Endothelial cell of umbilical vein (primary cell): Measurements from ENCODE around the gene MMRN2.

ENCODE experiments used
- EZH2 ChIP-seq: IDR thresholded peaks from 2 replicates; pipeline ENCODE4 v1.6.1; 2012; ENCODE audit warnings: borderline replicate concordance, low read depth, mild to moderate bottlenecking, moderate library complexity, low read length, inconsistent platforms; ENCODE audit not compliant: severe bottlenecking
- MYC ChIP-seq: IDR thresholded peaks from one replicate; pipeline ENCODE4 v1.6.1; 2011; ENCODE audit warnings: mild to moderate bottlenecking, low read depth, low read length
- POLR2A ChIP-seq: IDR thresholded peaks from 2 replicates; pipeline ENCODE4 v1.6.1; 2012; ENCODE audit warnings: low read depth, mild to moderate bottlenecking, control low read depth, low read length
- POLR2AphosphoS5 ChIP-seq: IDR thresholded peaks from 2 replicates; pipeline ENCODE4 v1.6.1; 2012; ENCODE audit warnings: low read depth, mild to moderate bottlenecking, control low read depth, low read length, moderate library complexity; ENCODE audit not compliant: insufficient read depth
- TF ChIP-seq, protein P1 (sequence below), 2 donors: IDR thresholded peaks; 1 replicate in 1 of 2; 2 replicates in 1 of 2; pipeline ENCODE4 v1.5.1; 2011; ENCODE audit warnings: low read length in 2 of 2, mild to moderate bottlenecking in 2 of 2, moderate library complexity in 2 of 2, control low read depth in 1 of 2, inconsistent platforms in 1 of 2, low read depth in 1 of 2; ENCODE audit not compliant: insufficient read depth in 1 of 2; ENCODE audit errors: extremely low read depth in 1 of 2
- TF ChIP-seq, protein P2 (sequence below): IDR thresholded peaks from 2 replicates; pipeline ENCODE4 v1.6.1; 2011; ENCODE audit not compliant: insufficient read depth, insufficient read length

DNA sequence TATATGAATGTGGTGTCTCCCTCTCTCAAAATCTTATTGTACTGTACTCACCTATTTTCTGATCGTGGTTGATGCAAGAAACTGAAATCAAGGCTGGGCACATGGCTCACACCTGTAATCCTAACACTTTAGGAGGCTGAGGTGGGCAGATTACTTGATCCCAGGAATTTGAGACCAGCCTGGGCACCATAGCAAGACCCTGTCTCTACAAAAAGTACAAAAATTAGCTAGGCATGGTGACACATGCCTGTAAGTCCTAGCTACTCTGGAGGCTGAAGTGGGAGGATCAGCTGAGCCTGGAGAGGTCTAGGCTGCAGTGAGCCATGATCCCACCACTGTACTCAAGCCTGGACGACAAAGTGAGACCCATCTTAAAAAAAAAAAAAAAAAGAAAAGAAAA, 16.0 kb downstream of the MMRN2 start:
- TF ChIP-seq, protein P1, sequence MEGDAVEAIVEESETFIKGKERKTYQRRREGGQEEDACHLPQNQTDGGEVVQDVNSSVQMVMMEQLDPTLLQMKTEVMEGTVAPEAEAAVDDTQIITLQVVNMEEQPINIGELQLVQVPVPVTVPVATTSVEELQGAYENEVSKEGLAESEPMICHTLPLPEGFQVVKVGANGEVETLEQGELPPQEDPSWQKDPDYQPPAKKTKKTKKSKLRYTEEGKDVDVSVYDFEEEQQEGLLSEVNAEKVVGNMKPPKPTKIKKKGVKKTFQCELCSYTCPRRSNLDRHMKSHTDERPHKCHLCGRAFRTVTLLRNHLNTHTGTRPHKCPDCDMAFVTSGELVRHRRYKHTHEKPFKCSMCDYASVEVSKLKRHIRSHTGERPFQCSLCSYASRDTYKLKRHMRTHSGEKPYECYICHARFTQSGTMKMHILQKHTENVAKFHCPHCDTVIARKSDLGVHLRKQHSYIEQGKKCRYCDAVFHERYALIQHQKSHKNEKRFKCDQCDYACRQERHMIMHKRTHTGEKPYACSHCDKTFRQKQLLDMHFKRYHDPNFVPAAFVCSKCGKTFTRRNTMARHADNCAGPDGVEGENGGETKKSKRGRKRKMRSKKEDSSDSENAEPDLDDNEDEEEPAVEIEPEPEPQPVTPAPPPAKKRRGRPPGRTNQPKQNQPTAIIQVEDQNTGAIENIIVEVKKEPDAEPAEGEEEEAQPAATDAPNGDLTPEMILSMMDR (IDR thresholded peaks at IDR 0.05; ENCODE audit: extremely low read depth in 1 of 2, insufficient read depth in 1 of 2, low read depth in 1 of 2, low read length in 2 of 2) = no peak
- TF ChIP-seq MYC (no peak), EZH2 (no peak), POLR2A (no peak), POLR2AphosphoS5 (no peak)
- TF ChIP-seq, protein P2, sequence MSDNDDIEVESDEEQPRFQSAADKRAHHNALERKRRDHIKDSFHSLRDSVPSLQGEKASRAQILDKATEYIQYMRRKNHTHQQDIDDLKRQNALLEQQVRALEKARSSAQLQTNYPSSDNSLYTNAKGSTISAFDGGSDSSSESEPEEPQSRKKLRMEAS = no peak
